Hepatocyte (in vitro differentiated cells): Measurements from ENCODE around the gene RPS5.

Experiments
- CTCF ChIP-seq: fragments of 200-600 bp; sonication (generic); IDR thresholded peaks from 2 replicates; pipeline ENCODE4 v1.5.1; 2016; ENCODE audit warnings: antibody characterized with exemption, mild to moderate bottlenecking; ENCODE audit not compliant: poor library complexity
- EZH2 ChIP-seq: fragments of 200-600 bp; sonication (generic); IDR thresholded peaks from 2 replicates; pipeline ENCODE4 v1.6.1; 2016; ENCODE audit warnings: antibody characterized with exemption, mild to moderate bottlenecking, borderline replicate concordance

- TF ChIP-seq CTCF, result no peak
- TF ChIP-seq EZH2, result no peak
These were observed 12.8 kb downstream of the RPS5 start for GRCh38 chr19:58399903-58400302.
